ENCODE measurements around the gene SLC41A3.

- TF ChIP-seq CTCF (IDR thresholded peaks at IDR 0.05; ENCODE audit: insufficient read depth, low read depth, low read length) (no peak), EZH2 (IDR thresholded peaks at IDR 0.05; ENCODE audit: insufficient read depth, low read length) (no peak)
Observed at GRCh38 chr3:126003447-126004190, 80.3 kb downstream of the SLC41A3 start.
